Panc1 (cell line): Measurements from ENCODE around the gene NPAS1.

Experiments
- CTCF ChIP-seq: fragments of 450-650 bp; IDR thresholded peaks from 2 replicates; pipeline ENCODE4 v1.5.1; 2017; ENCODE audit warnings: mild to moderate bottlenecking
- POLR2AphosphoS5 ChIP-seq: IDR thresholded peaks from 2 replicates; pipeline ENCODE4 v1.6.1; 2012; ENCODE audit warnings: mild to moderate bottlenecking, low read depth, low read length, moderate library complexity

- TF ChIP-seq POLR2AphosphoS5 (no peak), CTCF (no peak)
Measured at GRCh38 chr19:46988614-46989230, 30.9 kb upstream of the NPAS1 start.
